RPMI8226 (cell line): ENCODE results near the gene C1orf52.
A peak's percentile ranks its signal among the peaks of the same experiment; 100 is the strongest.

ENCODE experiments used
- DNase-seq: peaks from one replicate; pipeline ENCODE4 v3.0.0-alpha.2; 2015

Gene C1orf52

DNA sequence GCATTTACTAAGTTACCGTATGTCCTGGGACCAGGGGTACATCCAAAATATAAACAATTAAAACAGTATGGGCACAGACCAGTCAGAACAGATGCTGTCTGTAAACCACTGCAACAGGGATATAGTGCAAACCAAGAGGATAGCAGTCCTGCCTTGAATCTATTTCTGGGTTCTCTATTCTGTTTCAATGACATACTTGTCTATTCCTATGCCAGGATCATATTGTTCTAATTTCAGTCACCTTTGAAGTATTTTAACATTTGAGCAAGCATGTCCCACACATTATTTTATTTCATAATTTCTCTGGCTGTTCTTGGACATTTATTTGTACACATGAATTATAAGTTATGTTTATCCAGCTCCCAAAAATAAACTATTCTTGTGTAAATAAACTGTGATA, 30.5 kb downstream of the C1orf52 start:
- no peak for DNase-seq

DNA sequence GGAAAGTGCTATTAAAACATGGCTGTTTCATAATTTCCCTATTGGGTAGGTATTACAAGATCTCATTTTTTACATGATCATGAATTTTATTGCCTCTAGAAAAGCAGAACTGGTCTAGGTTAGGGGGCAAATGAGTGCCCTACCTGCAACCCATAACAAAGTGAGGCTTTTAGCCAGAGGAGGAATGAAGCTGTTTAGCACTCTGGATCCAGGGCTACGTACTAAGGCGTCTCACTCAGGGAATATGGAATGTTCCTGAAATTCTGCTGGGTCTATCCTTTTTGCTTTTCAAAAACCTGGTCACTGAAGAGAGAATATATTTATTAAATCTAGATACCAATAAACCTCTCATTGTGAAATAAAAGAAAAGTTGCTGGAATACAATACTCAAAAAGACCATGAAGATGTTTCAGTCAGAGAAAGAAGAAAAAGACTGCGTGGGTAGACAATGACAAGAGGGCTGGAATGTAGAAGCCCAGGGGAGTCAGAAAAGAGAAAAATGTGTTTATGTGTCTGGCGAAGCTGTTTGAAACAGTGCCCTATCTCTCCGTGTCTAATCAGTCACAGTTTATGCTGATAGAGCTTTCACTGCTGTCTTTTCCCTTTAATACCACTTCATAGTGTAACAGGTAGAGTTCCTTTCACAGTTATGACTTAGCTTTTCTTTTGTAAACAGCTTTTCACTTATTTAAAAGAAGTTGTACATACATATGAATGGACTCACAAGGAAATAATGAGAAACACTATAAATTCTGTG, 33.7 kb downstream of the C1orf52 start:
- DNase-seq = no peak

DNA sequence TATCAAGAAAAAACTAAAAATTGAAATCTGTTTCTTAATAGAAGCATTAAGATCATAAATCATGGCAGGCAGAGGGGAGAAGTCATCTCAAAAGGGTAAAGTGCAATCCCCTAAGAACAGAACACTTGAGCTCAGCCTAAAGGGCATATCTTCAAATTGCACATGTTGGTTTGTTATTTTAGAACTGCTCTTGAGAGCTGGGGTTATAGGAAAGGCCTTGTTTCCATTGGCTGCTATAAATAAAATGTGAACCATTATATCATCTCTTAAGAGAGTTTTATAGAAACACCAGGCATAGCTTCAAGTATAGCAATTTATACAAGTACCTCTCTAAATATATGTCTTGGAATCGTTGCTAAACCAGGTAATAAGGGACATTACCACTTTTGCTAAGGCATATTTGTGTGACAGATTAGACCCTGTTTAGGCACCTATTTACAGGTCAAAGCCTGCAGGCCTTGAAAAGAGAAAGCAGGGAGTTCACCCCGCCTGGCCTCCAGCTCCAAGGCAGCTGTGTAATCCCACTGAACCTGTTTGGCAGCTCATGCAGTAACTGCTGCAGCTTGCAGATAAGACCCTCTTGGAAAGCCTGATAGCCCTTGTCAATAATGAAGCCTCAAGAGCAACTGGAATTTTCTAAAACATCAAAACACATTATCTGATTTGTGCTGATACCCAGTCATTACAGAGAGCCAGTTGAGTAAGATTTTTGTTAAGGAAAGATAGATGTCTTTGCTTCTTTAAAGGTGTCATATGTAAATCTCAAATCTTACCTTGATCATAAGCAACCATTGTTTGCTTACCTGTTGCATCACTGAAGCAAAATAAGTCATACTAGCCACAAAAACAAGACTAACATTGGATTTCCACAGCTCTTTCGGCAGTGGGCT, 34.5 kb downstream of the C1orf52 start:
- DNase-seq = no peak

DNA sequence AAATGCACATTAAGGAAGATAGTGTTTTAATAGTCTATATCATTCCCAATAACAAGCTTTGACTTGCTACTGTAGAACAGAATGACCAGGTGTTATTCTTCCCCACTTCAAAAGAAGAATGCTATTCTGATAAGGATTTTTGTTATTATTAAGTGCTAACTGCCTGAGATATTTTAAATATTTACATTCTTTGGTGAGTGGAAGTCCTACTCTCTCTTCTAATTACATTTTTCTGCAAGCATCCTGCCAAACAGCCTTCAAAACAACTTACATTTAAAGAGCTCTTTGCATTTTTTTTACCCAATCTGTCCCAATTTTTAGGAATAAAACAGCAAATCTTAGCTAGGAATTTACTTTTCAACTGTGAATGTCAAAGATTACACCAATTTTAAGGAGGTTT, 35.2 kb downstream of the C1orf52 start:
- no peak for DNase-seq

DNA sequence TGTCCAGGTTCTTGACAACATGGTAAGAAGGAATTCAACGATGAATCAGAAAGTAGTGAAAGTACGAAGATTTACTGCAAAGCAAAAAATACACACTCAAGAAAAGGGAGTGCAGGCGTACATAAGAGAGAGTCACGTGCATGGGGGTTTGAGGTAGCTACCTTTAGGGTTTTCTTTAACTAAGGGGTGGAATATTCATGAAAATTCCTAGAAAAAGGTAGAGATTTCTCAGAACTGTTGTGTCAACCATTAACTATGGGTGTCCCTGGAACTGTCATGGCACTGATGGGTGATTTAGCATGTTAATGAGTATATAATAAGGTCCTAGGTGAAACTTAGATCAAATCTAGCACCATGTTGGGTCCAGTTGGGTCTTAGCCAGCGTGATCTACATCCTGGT, 36.1 kb downstream of the C1orf52 start:
- no peak for DNase-seq

DNA sequence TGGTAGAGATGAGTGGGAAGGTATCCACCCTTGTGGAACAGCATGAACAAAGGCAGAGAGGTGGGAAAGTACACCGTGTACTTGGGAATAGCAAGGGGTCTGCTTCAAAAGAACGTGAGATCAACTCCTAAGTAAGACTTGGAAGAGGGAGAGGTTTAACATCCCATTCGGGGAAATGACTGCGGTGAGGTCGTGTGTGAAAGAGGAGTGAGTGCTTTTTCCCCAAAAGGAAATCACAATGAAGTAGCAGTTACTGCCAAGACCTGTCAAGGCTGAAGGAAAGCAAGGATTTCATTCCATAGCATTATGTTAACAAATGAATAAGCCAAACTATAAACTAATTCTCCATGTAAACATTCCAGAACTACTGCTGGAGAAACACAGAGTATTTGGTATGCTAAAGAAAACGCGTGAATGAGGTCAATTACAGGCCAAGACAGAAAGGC, 38.7 kb downstream of the C1orf52 start:
- no peak for DNase-seq

DNA sequence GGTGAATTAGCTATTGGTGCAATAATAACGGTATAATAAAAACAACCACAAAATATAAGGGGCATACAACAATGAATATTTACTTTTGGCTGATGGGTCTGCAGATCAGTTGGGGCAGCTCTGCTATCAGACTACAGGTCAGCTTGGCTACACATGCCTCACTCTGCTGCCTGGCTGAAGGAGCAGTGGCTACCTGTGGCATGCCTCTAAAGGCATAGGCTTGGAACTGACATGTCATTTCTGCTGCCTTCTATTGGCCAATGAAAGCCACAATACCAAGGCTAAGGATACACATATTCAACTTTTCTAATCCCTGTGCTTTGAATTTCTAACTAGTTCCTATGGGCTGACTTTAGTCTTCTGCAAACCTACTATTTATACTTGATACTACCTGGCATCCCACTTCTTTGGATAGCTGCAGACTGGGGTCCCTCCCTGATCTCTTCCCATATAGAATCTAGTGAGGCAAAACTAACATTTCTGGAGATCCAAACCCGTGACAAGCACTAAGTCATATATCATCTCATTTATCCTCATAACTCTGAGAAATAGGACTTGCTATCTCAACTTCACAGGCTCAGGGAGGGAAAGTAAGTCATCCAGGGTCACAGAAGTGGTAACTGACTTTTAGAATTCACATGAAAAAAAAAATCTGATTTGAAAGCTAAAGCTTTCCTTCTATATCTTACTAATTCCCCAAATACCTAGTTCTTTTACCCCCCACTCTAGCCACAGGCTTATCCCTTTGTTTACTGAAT, 39.4 kb downstream of the C1orf52 start:
- DNase-seq = no peak

DNA sequence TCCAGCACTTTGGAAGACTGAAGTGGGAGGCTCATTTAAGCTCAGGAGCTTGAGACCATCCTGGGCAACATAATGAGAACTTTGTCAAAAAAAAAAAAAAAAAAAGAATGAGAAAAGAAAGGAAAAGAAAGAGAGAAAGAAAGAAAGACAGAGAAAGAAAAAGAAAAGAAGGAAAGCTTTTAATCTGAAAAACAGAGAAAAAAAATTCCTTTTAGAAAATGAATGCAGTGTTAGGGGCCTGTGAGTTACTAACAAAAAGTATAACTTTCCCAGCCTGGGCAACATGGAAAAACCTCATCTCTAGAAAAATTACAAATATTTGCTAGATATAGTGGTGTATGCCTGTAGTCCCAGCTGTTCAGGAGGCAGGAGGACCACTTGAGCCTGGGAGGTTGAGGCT, 42.8 kb downstream of the C1orf52 start:
- DNase-seq = no peak

DNA sequence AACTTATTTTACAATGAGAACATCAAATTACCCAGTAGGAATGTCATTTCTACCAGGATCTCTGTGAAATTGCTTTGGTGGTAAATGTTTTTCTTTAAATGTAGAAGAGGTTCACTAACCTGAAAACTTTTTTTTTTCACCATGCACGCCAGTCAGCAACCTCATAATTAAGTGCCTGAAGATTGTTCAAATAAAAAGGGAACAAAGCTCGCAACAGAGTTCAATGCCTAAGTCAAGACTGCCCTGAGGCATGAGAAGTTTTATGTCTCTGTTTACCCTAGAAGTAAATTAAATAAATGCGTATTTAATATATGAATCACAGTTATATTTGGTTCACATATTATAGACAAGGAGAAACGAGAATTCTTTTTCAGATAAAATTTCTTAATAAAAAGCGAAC, 44.8 kb downstream of the C1orf52 start:
- no peak for DNase-seq

DNA sequence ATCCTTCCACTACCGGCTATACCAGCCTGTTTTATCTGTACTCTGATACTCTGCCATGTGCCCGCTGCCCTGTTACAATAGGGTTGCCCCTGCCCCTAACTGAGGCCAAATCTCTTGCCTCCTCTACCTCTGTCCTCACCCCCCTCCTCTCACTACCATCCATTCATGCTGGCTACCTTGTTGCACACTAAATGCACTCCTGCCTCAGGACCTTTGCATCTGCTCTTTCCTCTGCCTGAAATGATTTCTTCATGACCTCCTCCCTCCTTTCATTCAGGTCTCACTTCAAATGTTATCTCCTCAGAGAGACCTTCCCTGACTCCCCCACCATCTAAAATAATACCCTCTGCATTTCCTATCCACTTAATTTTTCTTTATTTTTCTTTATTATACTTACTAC, 51.0 kb downstream of the C1orf52 start:
- DNase-seq = no peak

DNA sequence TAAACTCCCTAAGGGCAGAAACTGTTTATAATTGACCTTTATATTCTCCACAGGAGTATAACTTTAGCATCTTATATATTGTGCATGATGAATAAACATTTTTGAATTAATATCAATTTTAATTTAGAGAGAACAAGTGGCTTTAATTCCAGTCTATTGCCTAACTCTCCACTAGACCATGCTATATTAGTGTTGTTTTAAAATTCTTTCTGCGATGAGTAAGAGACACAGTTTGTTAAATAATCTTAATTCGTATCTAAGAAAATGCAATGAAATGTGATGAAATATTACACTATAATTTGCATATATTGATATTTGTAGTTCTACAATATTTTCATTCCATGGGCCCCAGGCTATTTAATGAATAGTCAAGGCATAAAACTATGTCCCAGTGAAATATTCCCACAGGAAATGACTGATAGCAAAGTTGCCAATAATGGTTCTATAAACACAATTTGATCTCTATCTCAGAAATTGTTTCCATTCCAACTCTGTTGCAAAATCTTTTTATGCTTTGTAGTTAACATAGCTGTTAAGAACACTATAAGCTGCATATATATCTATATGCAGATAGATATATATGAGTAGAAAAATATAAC, 55.8 kb downstream of the C1orf52 start:
- DNase-seq = no peak

DNA sequence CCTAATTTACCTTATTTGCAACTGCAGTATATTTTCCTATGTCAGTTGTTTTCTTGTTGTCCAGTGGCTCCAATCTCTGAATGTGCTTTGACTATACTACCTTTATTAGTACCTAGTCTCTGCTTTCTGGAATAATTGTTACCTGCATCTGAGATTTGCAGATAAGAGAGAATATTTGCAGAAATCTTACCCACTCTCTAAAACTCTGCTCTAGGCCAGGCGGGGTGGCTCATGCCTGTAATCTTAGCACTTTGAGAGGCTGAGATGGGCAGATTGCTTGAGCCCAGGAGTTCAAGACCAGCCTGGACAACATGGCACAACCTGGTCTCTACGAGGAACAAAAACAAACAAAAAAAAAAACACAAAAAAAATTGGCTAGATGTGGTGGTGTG, 56.6 kb downstream of the C1orf52 start:
- DNase-seq = no peak

DNA sequence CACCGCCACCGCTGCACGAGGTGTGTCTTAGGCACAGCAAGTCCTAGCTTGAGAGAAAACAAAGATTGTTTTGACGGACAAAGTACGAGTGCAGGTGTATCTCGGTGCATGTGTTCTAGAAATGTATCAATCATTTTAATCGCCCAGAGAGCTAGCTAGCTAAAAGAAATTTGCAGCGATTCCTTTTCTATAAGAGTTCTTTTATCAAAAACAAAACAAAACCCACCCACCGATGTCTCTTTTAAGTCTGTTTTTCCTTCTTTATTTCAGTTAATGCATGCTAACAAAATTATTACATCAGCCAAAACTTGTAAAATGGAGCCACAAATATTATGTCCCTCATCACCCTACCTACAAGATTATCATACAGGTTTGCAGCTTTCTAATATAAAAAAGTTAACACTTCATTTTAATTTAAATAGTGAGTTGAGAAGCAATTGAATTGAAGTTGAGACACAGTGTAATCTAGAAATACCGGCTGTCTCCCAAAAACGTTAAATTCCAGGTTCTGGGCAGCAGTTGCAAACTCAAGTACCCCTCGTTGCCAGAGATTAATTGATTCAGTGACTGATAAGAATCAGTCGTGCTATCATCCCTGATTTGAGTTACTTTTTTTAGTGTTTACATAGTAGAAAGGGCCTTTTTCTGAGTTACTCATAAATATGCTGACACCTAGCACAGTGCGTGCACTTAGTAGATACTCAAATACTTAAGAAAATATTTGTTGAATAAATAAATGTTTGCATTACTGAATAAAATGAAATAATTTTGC, 57.2 kb downstream of the C1orf52 start:
- no peak for DNase-seq

DNA sequence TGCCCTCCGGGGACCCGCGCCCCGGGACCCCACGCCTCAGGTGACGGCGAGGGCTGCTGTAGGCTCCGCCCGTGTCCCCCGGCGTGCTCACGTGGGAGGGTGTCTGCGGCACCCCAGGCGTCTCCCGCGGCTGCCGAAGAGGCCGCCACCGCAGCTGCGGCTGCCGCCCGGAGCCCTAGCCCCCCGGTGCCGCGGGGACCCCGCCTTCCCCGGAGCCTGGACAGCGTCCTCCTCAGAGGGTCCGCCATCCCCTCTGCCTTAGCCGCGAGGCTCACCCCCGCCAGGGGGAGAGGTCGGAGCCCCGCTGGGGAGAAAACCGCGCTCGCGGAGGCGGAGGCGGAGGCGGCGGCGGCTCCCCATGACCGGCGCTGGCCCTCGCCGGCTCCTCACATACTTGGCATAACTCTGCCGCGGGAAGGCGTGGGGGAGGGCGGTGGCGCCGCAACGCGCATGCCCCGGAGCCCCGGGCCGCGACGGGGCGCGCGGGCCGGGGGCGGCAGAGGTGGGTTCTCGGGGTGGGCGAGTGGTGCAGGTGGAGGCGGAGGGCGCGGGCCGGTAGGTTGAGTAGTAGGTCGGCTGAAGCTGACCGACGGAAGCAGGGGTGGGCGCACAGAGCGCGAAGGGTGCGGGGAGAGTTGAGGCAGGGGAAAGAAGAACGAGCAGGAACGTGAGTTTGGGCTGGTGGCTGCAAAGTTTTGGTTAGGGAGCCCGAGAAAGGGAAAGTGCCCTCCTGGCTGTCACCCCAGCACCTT, 57.9 kb downstream of the C1orf52 start:
- DNase-seq = peak; percentile 47

DNA sequence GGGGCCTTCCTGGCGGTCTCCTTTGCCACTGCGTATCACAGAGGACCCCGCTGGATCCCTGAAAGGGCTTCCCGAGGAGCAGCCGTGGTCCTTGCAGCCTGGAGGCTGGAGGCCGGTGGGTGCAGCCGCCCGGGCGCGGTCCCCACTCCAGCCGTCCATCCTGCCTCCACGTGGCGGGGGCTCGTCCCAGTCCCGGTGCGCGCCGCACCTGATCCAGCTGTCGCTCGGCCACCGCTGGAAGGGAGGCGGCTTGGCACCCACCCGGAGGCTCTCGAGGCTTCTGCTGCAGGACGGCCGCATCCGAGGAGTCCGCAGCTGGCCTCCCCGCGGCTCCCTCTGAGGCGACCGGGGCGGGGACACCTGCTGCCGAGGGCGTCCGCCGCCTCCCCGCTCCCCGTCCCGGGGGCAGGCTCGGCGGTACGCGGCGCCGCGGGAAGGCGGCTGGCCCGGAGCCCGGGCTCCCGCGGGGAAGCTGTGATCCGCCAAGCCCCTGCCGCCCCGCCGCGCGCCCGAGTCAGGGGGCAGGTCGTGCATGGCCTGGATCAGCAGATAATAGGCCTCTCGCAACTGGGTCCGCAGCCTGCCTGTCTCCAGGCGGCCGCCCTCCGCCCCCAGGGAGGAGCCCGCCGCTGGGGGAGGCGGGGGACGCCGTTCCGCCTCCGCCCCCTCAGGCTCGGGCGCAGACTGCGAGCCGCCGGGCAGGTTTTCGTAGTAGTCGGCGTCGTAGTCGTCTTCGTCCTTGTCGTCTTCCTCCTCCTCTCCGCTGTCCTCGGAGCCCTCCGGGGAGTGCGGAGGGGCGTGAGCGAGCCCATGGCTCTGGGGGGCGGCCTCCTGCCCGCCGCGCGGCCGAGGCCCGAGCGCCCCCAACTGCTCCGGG, 58.8 kb downstream of the C1orf52 start, which contains the start of gene SYDE2:
TSS of gene SYDE2 (minus strand) at position 554 of the 877 bp plus-strand sequence. CDS start at position 534, 20 bp downstream.
- peak; percentile 42 for DNase-seq
